Kidney (tissue), 14 donors: Measurements from ENCODE around the gene HLTF. TPM values are rescaled to one million over a fixed set of nuclear protein-coding genes. Genes with fewer than 3 reads are reported as not detected.

Source experiments
- DNase-seq, 5 donors: peaks; one replicate each; pipeline ENCODE4 v3.0.0-alpha.2; 2013 to 2020
- FAIRE-seq: peaks from 2 replicates; lab custom pipeline; 2012; peaks lifted over from hg19 to GRCh38; lab: Jason Lieb, UNC
- H3K27ac ChIP-seq, 2 donors: one replicate each; pipeline ENCODE4 v1.7.0; 2013; ENCODE audit warnings: low read depth in 2 of 2, low read length in 2 of 2, inconsistent platforms in 1 of 2
- H3K27me3 ChIP-seq: one replicate; pipeline ENCODE4 v1.7.1; 2013; ENCODE audit warnings: low read length, inconsistent platforms; ENCODE audit not compliant: control insufficient read depth, insufficient read depth
- H3K36me3 ChIP-seq, 3 donors: one replicate each; pipeline versions ENCODE4 v1.7.0 to v1.7.1; 2013; ENCODE audit warnings: low read length in 3 of 3, control low read depth in 1 of 3, inconsistent platforms in 1 of 3; ENCODE audit not compliant: insufficient read depth in 3 of 3, control insufficient read depth in 2 of 3
- H3K4me1 ChIP-seq, 3 donors: one replicate each; pipeline versions ENCODE4 v1.7.0 to v1.7.1; 2013; ENCODE audit warnings: low read length in 3 of 3, inconsistent platforms in 1 of 3, low read depth in 1 of 3; ENCODE audit not compliant: control insufficient read depth in 2 of 3, insufficient read depth in 2 of 3
- H3K4me3 ChIP-seq, 3 donors: one replicate each; pipeline versions ENCODE4 v1.7.0 to v1.8.1; 2013; ENCODE audit warnings: low read length in 3 of 3, control low read depth in 1 of 3, inconsistent platforms in 1 of 3
- H3K9ac ChIP-seq, 3 donors: one replicate each; pipeline versions ENCODE4 v1.7.0 to v1.7.1; 2013; ENCODE audit warnings: low read length in 3 of 3, control low read depth in 1 of 3, inconsistent platforms in 1 of 3
- H3K9me3 ChIP-seq, 3 donors: one replicate each; pipeline versions ENCODE4 v1.7.0 to v1.7.1; 2013; ENCODE audit warnings: low read length in 3 of 3, control low read depth in 1 of 3, inconsistent platforms in 1 of 3; ENCODE audit not compliant: control insufficient read depth in 2 of 3, insufficient read depth in 1 of 3
- CTCF ChIP-seq: IDR thresholded peaks from 3 replicates; pipeline ENCODE4 v1.5.1; 2012; ENCODE audit warnings: mild to moderate bottlenecking, moderate library complexity, borderline replicate concordance; ENCODE audit not compliant: insufficient read depth; ENCODE audit errors: extremely low read depth
- intact Hi-C: fragments of 100-400 bp; cut with DNase I; formaldehyde crosslinking; loops from one replicate; pipeline ENCODE4 v1.11.1; 2022
- polyA plus RNA-seq: library from polyadenylated mRNA; stranded (reverse); fragments of 350-450 nt; fragmentation: Illumina TruSeq; extraction: RNeasy Lipid Tissue Mini Kit (QIAGEN cat#74804); gene quantifications from one replicate; pipeline ENCODE4 v1.2.3, GENCODE V29; 2014; ENCODE audit warnings: low read depth, low replicate concordance; ENCODE audit not compliant: insufficient read depth
- total RNA-seq: library from RNA; stranded (reverse); fragmentation: NEBNext Ultra II Directional; extraction: Animal tissue kit (Norgen Biotek cat#: 25700); gene quantifications from one replicate; pipeline ENCODE4 v1.2.1, GENCODE V29; 2021
- donor health status: control.
- donor health status: control.
- donor health status: control.
- donor health status: control.
- donor health status: control.
- donor health status: DM: yes; HTN: yes; CAD: no.
- donor health status: Normal renal cell carcinoma (clear cell type).

HLTF gene
- total and polyA plus RNA-seq, 2 donors from 2014 or later = 10.3 to 30.2 TPM

DNA sequence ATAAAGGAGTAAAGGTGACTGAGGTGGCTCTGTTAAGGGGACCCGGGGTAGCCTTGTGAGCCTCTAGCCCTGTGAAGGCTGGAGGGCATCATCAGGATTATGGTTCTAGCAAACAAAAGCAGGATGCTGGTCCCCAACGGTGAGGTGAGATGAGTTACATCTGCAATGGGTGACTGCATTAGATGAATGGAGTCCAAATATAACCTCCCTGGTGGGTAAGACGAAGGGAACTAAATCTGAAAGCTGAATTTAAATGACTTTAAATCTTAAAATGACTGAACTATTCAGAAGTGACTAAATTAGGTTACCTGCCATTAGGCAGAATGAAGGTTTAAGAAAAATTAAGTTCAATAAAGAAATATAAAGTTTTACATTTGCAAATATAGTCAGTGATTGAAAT is 4.6 kb upstream of the HLTF start:
- Histone ChIP-seq H3K27ac (no peak overlapping the region), H3K9ac (no peak overlapping the region), H3K9me3 (no peaks in the 10 kb centered on the region), H3K4me1 (peaks cover 0 to 2% (median 0%) of the 10 kb centered on the region in 3 donors), H3K4me3 (no peak overlapping the region), H3K27me3 (no peaks in the 10 kb centered on the region), H3K36me3 (no peaks in the 10 kb centered on the region)
- DNase-seq = no peak
- no peak for TF ChIP-seq CTCF
- no peak for FAIRE-seq
- intact Hi-C loops = no loop called here

DNA sequence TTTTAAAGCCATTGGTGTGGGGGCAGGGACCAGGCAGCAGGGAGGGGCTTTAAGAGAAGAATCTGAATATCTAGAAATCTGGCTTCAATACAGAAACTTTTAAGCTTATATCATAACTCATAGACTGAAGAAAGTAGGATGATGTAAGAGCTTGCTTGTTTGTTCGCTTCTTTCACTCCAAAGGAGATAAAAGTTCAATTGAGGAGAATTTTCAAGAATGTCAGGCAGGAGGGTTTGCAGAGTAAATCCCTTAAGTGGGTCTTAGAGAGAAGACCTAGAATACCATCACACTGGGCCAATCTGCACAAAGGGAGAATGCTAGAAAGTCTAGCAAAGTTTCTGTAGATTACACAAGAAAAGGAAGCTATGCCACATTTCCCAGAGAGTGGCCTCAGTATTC is 4.1 kb upstream of the HLTF start:
- intact Hi-C loops = no loop called here
- H3K9ac ChIP-seq = no peak overlapping the region
- no peak overlapping the region for H3K4me3 ChIP-seq
- peaks cover 0 to 4% (median 0%) of the 10 kb centered on the region in 3 donors for H3K4me1 ChIP-seq
- H3K27me3 ChIP-seq = no peaks in the 10 kb centered on the region
- DNase-seq (no peak), FAIRE-seq (no peak)
- no peaks in the 10 kb centered on the region for H3K36me3 ChIP-seq
- H3K27ac ChIP-seq = no peak overlapping the region
- H3K9me3 ChIP-seq = no peaks in the 10 kb centered on the region
- no peak for TF ChIP-seq CTCF

GRCh38 chr3:149089395-149089794 is 3.1 kb upstream of the HLTF start:
- H3K27ac ChIP-seq = no peak overlapping the region
- no peak for TF ChIP-seq CTCF
- H3K4me1 ChIP-seq = peaks cover 0 to 4% (median 0%) of the 10 kb centered on the region in 3 donors
- FAIRE-seq (no peak), DNase-seq (peak in 2 of 5 donors; percentile 19 to 27)
- H3K36me3 ChIP-seq = no peaks in the 10 kb centered on the region
- no peaks in the 10 kb centered on the region for H3K9me3 ChIP-seq
- H3K4me3 ChIP-seq = no peak overlapping the region
- intact Hi-C loops = no loop called here
- no peak overlapping the region for H3K9ac ChIP-seq
- no peaks in the 10 kb centered on the region for H3K27me3 ChIP-seq

DNA sequence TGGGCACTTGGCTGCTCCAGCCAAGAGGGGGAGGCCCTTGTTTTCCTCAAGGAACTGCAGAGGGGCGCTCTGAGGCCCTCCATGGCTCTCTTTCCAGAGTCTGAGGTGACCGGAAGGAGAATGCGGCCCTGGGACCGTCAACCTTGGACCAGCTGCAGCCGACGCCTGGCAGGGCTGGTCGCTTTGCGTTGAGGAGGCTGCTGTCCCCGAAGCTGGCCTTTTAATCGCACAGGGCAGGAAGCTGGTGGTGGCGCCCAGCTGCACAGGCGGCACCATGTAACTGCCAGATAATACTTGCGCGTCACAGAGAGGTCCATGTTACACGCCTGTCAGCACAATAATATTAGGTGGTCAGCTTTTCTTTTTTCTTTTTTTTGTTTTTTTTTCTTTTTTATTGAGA is 875 bp upstream of the HLTF start:
- peaks cover 0 to 5% (median 0%) of the 10 kb centered on the region in 3 donors for H3K36me3 ChIP-seq
- DNase-seq (peak in 1 of 5 donors; percentile 48), FAIRE-seq (no peak)
- H3K4me3 ChIP-seq = no peak overlapping the region
- H3K4me1 ChIP-seq = peaks cover 0 to 4% (median 0%) of the 10 kb centered on the region in 3 donors
- intact Hi-C loops = no loop called here
- no peak for TF ChIP-seq CTCF
- no peak overlapping the region for H3K27ac ChIP-seq
- no peaks in the 10 kb centered on the region for H3K27me3 ChIP-seq
- no peaks in the 10 kb centered on the region for H3K9me3 ChIP-seq
- H3K9ac ChIP-seq = no peak overlapping the region
